Activated CD8-positive, alpha-beta memory T cell treated with anti-CD3 and anti-CD28 coated beads, Interleukin-2, amount 50 U/mL, for 24 hours (primary cell): ENCODE data around the gene GLE1.
"Not testable (repeated sequence)": the region's sequence is repeated elsewhere in the genome, so short reads cannot be mapped to it uniquely, and the experiment has no call there.

Source experiments
- DNase-seq: peaks from one replicate; pipeline ENCODE4 v3.0.0-alpha.2; 2020; ENCODE audit errors: extremely low read depth

The GLE1 gene

GRCh38 chr9:128552153-128552743 lies 47.7 kb downstream of the GLE1 start, which contains the start of gene SPTAN1:
Gene SPTAN1, plus strand, starts transcription at chr9:128552587. Its CDS starts 14,154 bp downstream, at chr9:128566741.
- peak; percentile 81 for DNase-seq

DNA sequence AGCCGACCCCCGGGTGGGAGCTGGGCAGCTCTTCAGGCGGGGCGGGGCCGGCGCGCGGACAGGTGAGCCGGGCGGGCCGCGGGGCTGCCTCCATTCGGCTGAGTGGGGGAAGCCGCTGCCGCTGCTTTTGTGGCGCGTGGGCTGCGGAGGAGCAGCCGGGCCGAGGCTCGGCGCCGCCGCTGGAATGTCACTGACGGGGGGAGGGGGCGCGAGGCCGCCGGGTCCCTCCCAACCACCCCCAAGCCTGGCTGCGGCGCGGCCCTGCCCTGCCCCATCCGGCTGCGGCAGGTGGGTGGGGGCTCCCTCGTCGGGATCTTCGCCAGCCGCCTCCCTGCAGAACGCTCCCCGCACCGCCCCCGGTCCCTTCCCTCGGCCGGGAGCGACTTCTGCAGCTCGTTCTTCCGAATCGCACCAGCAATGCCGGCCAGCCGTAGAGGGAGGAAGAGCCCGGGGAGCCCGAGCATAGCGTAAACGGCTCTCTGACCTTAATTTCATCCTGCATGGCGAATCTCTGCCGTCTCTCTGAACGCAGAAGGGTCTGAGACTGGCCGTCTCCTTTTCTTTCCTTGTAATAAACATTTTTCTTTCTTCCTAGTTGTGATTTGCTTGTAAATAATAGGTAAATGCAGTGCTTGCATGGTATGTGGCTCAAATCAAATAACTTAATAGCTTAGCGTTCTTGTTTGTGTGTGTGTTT lies 48.4 kb downstream of the GLE1 start:
- no peak for DNase-seq

GRCh38 chr9:128553728-128554127 lies 49.2 kb downstream of the GLE1 start:
- no peak for DNase-seq

DNA sequence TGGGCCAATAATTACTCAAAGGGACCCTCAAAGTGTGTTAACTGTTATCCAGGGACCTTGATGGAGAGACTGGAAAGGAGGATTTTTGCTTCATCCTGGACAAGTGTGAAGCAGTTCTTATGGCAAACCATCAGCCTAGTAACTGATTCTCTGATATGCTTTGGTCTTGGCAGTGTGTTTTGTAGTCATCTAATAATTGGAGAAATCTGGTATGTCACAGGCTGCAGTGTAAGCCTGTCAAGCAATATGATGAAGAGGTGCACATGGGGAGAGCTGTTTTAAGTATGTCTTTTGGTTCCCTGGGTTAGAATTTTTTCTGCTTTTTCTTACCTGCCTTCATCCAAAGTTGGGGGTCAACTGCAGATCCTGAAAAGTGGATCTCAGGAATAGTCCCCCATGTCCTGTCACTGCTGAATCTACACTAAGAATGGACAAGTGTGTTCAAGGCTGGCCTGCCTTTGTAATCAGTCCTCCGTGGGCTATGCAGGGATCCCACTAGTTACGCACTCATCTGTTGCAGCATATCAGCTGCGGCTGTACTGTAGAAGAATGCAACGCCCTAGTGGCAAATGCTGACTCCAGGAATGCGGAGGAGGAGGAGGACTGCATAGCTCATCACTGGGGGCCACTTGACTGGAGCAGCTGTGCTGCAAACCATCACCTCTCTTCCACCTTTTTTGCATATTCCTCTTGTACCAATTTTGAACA lies 49.8 kb downstream of the GLE1 start:
- no peak for DNase-seq

GRCh38 chr9:128555180-128555721 lies 50.7 kb downstream of the GLE1 start:
- DNase-seq: no peak

DNA sequence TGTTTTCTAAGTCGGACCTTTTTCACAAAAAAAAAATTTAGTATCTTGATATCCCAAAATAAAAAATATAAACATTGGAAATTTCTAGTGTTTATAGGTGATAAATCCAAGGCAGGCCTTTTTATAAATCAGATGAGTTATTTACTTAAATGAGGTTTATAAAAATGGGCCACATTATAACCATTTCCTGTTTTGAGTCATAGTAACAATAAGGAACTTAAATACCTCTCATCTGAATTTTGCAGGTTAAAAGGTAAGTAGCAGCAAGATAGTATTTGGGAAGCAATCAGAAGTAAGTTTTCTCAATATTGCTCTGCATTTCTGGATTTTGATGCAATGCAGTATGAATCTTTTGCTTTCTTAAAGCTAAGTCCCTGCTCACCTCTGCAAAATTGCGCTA lies 51.8 kb downstream of the GLE1 start:
- DNase-seq: no peak

- DNase-seq: no peak
Observed at GRCh38 chr9:128556926-128557634, 52.6 kb downstream of the GLE1 start.

- peak; percentile 23 for DNase-seq
Observed at GRCh38 chr9:128558431-128559310, 54.2 kb downstream of the GLE1 start.

GRCh38 chr9:128565578-128565977 lies 61.1 kb downstream of the GLE1 start:
- no peak for DNase-seq

DNA sequence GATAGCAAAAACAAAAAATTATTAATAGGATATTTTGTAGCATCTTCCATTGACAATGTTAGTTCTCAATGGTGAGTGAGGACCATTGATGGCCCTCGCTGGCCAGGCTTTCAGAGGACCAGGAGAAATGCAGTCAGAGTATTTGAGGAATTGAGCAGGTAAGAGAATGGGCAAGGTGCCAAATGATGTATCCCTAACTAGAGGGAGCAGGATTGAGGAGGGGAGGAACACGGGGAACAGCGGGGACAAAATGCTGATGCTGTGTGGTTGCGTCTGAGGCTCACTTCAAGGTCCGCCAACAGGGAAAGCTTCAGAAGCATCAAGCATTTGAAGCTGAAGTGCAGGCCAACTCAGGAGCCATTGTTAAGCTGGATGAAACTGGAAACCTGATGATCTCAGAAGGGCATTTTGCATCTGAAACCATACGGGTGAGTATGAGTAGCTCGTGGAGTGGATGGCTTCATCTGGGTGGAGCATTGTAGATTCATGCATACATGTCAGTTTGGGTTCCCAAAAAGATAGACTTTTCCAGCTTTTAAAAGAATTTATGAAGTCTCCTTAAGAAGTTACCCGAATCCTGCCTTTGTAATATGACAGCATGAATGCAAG lies 64.1 kb downstream of the GLE1 start:
- no peak for DNase-seq

GRCh38 chr9:128575469-128575868 lies 71.0 kb downstream of the GLE1 start:
- DNase-seq: no peak

- DNase-seq: no peak
Observed at GRCh38 chr9:128575916-128576315, 71.4 kb downstream of the GLE1 start.

- no peak for DNase-seq
Observed at GRCh38 chr9:128577206-128577605, 72.7 kb downstream of the GLE1 start.

DNA sequence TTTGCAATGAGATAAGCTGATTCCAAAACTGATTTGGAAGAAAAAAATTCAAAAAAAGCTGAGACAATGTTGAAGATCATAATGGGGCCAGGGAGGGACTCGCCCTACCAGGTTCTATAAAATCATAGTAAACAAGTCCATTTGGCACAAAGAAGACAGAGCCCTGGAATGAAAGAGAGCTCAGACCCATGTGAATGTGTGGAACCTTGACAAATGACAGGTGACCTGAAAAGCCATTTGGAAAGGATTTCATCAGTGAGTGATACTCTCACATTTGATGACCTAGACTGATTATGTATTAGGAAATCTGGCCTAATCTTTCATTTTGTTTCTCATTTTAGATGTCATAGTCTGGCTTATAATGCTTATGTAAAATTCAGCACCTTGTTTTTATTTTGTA lies 74.7 kb downstream of the GLE1 start:
- no peak for DNase-seq

DNA sequence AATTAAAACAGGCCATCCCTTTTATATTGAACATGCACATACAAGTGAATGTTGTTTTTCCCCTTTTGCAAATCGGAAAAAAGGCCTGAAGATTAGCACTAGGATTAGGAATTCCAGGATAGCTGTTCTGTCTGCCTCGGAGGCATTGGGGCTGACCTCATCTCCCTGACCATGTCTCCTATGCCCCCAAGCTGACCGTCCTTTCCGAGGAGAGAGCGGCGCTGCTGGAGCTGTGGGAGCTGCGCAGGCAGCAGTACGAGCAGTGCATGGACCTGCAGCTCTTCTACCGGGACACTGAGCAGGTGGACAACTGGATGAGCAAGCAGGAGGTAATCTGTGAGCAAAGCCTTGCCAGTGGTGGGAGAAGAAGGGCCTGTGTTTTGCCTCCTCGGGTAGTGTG lies 76.2 kb downstream of the GLE1 start:
- DNase-seq: no peak

DNA sequence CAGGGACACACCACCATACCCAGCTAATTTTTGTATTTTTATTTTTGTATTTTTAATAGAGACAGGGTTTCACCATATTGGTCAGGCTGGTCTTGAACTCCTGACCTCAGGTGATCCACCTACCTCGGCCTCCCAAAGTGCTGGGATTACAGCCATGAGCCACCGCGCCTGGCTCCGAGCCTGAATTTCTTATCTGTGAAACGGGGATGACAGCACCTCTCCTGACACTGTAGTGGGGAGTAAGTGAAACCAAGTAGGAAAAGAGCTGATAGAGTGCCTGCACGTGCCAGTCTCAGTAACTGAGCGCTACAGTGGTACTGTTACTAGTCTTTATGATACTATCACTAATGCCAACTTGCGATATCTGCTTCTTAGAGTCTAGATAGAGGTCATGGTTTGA lies 80.6 kb downstream of the GLE1 start:
- not testable (repeated sequence) for DNase-seq

DNA sequence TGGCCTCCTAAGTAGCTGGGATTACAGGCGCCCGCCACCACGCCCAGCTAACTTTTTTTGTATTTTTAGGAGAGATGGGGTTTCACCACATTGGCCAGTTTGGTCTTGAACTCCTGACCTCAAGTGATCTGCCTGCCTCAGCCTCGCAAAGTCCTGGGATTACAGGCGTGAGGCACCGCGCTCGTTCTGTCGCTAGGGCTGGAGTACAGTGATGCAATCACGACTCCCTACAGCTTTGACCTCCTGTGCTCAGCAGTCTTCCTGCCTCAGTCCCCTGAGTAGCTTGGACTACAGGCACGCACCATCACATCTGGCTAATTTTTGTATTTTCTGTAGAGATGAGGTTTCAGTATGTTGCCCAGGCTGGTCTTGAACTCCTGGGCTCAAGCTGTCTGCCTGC lies 82.4 kb downstream of the GLE1 start:
- not testable (repeated sequence) for DNase-seq

DNA sequence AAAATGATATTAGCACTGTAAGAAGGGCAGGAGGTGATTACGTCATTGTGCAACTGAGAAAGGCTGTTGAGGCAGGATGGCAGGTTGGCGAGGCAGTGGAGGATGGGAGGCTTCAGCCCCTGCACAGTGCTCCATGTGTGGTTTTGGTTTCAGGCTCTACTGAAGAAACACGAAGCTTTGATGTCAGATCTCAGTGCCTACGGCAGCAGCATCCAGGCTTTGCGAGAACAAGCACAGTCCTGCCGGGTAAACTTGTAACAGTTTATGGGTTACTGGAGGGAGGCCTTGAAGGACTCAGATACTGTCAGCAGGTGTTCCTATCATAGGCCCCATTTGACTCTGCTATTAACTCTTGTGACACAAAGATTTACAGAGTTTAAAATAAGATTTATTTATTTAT lies 82.9 kb downstream of the GLE1 start:
- DNase-seq: no peak

GRCh38 chr9:128588581-128589233 lies 84.2 kb downstream of the GLE1 start:
- no peak for DNase-seq
